ENCODE data around the gene HHATL.
"Not testable (repeated sequence)": the region's sequence is repeated elsewhere in the genome, so short reads cannot be mapped to it uniquely, and the experiment has no call there.

HHATL gene

DNA sequence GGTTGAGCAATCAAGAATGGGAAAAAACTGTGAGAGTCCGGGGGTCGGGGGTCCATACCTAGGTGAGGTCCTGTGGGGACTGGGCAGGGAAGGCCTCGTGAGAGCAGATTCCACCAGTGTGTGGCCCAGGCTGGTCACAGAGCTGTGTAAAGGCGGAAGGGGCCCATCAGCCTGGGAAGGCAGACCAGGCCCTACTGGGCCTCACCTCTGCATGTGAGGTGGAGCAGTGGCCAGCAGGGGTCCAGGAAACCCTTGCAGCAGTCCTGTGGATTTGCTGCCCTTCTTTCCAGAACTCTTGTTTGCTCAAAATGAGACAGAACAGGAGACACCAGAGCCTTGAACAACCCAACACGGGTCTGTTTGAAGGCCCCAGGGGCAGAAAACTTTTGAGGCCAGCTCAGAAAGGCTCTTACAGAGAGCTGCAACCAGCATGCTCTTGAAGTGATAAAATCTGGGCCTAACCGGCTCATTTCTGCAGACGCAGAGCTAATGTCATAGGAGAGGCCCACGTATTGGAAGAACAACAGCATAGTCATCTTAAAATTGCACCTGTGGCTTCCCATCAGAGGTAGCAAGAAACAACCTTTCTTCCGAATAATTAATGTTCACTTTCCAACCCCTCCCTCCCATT, 30.3 kb upstream of the HHATL start:
- DNase-seq (ENCODE audit: insufficient read length) (no peak), FAIRE-seq (no peak)
- TF ChIP-seq POLR2AphosphoS5 (IDR thresholded peaks at IDR 0.05; ENCODE audit: low read depth, low read length), result no peak
- TF ChIP-seq TAF1 (IDR thresholded peaks at IDR 0.05; ENCODE audit: borderline replicate concordance, low read depth, low read length), result no peak
- TF ChIP-seq POLR2A (IDR thresholded peaks at IDR 0.05; ENCODE audit: low read depth, low read length), result no peak

DNA sequence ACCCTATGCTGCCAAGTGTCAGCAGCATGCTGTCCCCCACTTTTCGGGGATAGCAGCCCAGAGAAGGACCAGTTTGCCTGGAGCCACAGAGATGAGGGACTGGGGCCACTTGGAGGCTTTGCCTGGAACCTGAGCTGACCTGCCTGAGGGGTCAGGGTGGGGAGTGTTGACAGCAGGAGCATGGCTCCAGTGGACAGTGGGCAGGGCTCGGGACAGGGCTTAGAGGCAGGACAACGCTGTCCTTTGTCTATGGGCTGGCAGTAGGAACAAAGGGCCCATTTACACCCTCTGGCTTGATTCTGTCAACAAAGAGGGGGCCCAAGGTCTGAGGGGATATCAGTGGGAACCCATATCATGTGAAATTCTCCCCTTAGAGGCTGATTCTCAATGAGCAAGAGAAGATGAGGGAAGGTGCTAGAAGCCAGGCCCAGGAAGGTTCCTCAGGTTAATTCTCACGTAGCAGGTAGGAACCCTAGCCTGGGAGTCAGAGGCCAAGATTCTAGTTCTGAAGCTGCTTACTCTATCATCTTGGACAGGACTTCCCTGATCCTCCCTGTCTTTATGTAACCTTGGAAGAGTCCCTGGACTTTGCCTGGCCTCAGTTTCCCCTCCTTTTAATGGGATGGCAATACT, 29.7 kb upstream of the HHATL start:
- DNase-seq (ENCODE audit: insufficient read length) (no peak), FAIRE-seq (no peak)
- no peak for TF ChIP-seq POLR2AphosphoS5 (IDR thresholded peaks at IDR 0.05; ENCODE audit: low read depth, low read length)
- TF ChIP-seq TAF1 (IDR thresholded peaks at IDR 0.05; ENCODE audit: borderline replicate concordance, low read depth, low read length), result no peak
- TF ChIP-seq POLR2A (IDR thresholded peaks at IDR 0.05; ENCODE audit: low read depth, low read length), result no peak

DNA sequence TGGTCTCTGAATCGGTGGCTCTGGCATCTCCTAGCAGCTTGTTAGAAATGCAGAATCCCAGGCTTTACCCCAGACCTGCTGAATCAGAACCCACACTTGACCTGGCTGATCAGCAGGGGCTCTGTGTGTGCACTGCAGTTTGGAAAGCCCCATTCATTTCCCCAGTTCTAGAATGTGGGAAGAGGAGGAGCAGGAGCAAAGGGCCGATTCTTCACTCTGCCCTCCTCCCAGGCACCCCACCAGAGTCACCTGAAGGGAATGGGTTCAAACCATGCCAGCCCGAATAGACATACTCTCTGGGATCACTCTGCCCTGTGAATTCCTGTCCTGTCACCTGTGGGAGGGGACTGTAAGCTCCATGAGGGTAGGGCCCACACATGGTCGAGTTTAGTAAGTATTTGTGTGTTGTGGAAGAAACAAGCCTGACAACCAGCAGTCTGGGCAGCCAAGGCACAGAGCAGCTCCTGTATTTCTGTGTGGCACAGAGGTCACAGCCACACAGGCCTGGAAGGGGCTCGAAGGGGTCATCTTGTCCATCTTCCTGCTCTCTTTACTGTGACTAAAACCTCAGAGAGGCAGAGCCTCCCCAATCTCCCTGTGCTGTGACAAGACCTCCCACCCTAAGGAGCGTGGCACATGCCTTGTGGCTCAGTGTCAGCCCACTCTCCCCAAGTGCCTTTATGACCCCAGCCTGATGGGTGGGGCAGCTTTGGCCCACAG, 29.0 kb upstream of the HHATL start:
- DNase-seq (ENCODE audit: insufficient read length) (no peak), FAIRE-seq (no peak)
- no peak for TF ChIP-seq POLR2A (IDR thresholded peaks at IDR 0.05; ENCODE audit: low read depth, low read length)
- no peak for TF ChIP-seq POLR2AphosphoS5 (IDR thresholded peaks at IDR 0.05; ENCODE audit: low read depth, low read length)
- no peak for TF ChIP-seq TAF1 (IDR thresholded peaks at IDR 0.05; ENCODE audit: borderline replicate concordance, low read depth, low read length)

DNA sequence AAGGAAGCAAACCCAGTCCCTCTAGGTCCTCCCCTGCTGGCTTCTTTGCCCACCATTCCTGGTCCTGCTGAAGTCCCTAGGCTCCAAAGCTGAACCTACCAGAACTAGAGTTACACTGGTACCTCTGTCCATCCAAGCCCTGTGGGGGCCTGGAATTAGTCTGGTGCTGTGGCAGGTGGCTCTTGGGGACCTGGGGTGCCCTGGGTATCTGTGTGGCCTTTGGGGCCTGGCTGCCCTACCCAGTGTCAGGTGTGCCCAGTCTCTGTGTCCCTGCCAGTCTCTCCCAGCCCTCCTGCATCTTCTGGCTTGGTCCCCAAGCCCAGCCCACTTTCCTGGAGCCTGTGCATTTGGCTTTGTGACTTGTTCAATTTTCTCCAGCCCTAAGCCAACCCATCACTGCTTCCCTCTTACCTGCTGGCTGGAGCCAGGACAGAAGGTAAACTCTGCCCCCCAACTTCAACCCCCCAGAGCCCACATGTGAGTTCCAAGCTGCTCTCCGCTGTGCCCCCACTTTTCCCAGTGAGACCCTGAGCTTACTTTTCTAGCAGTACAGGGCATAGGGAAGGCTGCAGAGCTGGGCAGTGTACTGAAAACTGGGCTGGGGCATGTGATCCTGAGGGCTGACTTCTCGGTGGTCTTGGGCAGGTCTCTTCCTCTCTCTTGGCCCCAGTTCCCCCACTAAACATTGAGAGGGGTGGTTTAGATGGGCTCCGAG, 28.3 kb upstream of the HHATL start:
- no peak for DNase-seq (ENCODE audit: insufficient read length)
- no peak for FAIRE-seq
- TF ChIP-seq POLR2AphosphoS5 (IDR thresholded peaks at IDR 0.05; ENCODE audit: low read depth, low read length) (no peak), TAF1 (IDR thresholded peaks at IDR 0.05; ENCODE audit: borderline replicate concordance, low read depth, low read length) (no peak), POLR2A (IDR thresholded peaks at IDR 0.05; ENCODE audit: low read depth, low read length) (no peak)

DNA sequence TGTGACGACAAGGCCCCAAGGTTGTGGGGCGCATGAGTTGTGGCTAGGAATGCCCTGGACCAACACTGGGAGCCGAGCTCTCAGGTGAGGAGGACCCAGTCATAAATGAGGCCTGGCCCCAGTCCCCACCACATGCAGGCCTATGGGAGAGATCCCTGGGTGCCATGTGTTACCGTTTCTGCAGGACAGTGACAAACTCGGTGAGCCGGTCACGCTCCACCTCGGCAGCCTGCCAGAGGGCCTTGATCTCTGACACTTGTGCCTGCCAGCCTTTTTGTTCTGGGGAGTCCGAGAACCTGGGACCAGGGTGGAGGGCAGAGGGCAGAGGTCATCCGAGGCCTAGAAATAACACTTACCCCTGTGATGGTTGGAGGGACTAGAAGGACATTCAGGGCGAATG, 27.7 kb upstream of the HHATL start:
- no peak for DNase-seq (ENCODE audit: insufficient read length)
- no peak for FAIRE-seq
- no peak for TF ChIP-seq POLR2AphosphoS5 (IDR thresholded peaks at IDR 0.05; ENCODE audit: low read depth, low read length)

DNA sequence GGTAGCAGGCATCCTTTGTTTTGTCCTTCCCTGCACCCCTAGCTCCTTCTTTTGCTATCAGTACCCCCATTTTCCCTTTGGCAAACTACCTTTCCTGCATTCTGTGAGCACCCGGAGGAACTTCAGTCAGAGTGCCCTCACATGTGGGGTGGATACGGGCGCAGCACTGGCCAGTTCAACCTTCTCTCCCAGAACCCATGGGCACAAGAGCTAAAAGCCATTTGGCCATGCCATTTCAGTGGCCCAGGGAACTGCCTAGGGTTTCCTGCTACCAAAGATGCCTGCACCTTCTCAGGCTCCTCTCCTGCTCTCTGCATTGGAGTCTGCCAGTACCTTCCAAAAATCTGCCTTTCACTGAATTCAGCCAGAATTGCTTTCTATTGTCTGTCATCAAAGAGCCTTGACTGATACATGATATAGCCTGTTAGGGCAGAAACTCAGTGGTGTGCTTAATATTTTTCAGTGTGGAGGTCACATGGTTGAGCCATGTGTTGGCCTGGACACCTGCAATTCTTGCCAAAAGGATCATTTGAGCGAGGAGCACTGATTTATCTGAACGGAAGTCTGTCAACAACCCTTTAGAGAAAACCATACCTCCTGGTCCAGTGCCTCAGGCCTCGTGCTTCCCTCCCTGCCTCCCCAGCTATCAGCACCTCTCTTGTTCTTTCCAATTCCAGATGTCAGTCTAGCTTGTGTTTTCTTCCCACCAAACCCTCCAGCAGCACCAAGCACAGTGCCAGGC, 27.0 kb upstream of the HHATL start:
- DNase-seq (ENCODE audit: insufficient read length), result no peak
- FAIRE-seq, result no peak
- TF ChIP-seq TAF1 (IDR thresholded peaks at IDR 0.05; ENCODE audit: borderline replicate concordance, low read depth, low read length) (no peak), POLR2AphosphoS5 (IDR thresholded peaks at IDR 0.05; ENCODE audit: low read depth, low read length) (no peak), POLR2A (IDR thresholded peaks at IDR 0.05; ENCODE audit: low read depth, low read length) (no peak)

DNA sequence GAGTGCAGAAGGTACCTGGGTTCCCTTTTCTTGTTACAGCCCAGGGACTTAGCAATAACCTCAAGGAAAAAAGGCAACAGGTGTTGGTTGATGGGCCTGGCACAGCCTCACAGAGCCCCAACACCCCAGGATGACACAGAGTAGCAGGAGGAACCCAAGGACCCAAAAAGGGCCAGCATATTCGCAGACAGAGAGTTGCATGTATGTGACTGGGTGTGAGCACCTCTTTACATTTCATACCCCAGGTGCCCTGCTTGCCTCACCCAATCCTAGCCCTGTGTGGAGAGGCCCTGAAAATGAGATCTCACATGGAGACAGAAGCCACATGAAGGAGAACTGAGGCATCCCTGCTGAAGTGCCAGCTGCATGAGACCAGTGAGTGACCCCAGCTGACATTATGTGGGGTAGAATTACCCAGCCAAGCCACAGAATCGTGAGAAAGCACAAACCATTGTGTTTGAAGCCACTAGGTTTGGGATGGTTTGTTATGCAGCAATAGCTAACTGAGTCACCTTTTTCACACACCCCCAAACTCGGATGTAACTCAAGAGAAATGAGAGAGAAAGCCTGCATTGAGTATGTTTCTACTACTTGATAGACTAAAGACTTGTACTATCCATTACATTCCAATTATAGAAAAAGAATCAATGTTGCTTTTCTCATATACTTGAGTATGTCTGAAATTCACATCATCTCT, 26.2 kb upstream of the HHATL start:
- DNase-seq (ENCODE audit: insufficient read length) (no peak), FAIRE-seq (no peak)
- TF ChIP-seq POLR2A (IDR thresholded peaks at IDR 0.05; ENCODE audit: low read depth, low read length), result no peak
- TF ChIP-seq TAF1 (IDR thresholded peaks at IDR 0.05; ENCODE audit: borderline replicate concordance, low read depth, low read length), result no peak

DNA sequence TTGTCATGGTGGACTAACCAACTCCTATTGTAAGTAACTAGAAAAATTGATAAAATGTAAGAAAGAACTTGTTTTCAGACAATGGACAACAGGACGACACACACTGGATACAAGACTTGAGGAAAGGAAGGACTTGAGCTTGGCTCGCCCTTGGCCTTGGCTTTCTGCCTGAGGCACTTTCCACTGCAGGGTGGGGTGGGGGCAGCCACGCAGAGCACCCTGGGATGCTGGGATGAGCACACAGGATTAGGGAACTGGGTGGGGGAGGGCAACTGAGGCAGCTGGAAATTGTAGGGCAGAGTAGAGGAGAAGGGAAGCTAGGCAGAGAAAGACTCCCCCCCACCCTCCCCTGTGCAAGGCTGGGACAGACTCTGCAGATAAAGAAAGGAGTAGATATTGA, 25.5 kb upstream of the HHATL start:
- FAIRE-seq (no peak), DNase-seq (ENCODE audit: insufficient read length) (no peak)
- TF ChIP-seq POLR2A (IDR thresholded peaks at IDR 0.05; ENCODE audit: low read depth, low read length), result no peak
- TF ChIP-seq POLR2AphosphoS5 (IDR thresholded peaks at IDR 0.05; ENCODE audit: low read depth, low read length), result no peak
- no peak for TF ChIP-seq TAF1 (IDR thresholded peaks at IDR 0.05; ENCODE audit: borderline replicate concordance, low read depth, low read length)

DNA sequence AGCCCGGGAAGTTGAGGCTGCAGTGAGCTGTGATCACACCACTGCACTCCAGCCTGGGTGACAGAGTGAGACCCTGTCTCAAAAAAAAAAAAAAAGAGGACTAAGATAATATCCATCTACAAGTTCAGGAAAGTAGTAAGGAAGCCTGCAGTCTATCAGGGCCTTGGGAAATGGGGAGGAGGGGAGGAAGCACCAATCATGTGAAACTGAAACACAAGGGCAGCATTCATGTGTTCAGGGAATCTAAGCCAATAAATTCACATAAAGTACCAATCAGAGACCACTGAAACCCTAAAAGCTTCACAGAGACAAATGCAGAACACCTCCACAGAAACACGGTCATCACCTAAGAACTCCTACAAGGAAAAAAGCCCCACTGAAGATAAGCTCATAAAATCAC, 22.9 kb upstream of the HHATL start:
- TF ChIP-seq POLR2AphosphoS5 (IDR thresholded peaks at IDR 0.05; ENCODE audit: low read depth, low read length), result no peak
- no peak for TF ChIP-seq TAF1 (IDR thresholded peaks at IDR 0.05; ENCODE audit: borderline replicate concordance, low read depth, low read length)
- no peak for TF ChIP-seq POLR2A (IDR thresholded peaks at IDR 0.05; ENCODE audit: low read depth, low read length)
- FAIRE-seq (no peak), DNase-seq (ENCODE audit: insufficient read length) (no peak)

DNA sequence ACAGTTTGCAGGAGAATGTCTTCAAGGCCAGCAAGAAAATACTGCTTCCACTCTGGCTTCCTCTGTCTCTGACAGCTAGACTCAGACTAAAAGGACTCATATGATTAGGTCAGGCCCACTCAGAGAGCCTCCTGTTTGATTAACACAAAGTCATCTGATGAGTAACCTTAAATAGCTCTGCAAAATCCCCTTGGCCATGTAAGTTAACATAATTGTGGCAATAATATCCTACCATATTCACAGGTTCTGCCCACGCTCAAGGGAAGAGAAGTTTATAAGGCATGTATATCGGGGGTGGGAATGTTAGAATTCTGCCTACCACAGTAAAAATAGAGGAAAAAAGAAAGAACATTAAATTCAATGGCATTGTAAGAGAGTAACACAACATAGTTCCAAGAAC, 20.6 kb upstream of the HHATL start:
- FAIRE-seq, result no peak
- TF ChIP-seq POLR2A (IDR thresholded peaks at IDR 0.05; ENCODE audit: low read depth, low read length) (no peak), TAF1 (IDR thresholded peaks at IDR 0.05; ENCODE audit: borderline replicate concordance, low read depth, low read length) (no peak), POLR2AphosphoS5 (IDR thresholded peaks at IDR 0.05; ENCODE audit: low read depth, low read length) (no peak)

DNA sequence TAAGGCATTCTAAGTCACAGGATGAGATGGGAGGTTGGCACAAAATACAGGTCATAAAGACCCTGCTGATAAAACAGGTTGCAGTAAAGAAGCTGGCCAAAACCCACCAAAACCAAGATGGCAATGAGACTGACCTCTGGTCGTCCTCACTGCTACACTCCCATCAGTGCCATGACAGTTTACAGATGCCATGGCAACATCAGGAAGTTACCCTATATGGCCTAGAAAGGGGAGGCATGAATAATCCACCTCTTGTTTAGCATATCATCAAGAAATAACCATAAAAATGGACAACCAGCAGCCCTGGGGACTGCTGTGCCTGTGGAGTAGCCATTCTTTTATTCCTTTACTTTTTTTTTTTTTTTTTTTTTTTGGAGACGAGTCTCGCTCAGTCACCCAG, 19.8 kb upstream of the HHATL start:
- DNase-seq (ENCODE audit: insufficient read length); FAIRE-seq: not testable (repeated sequence)

More for the DNA sequence above, 20.6 kb upstream of the HHATL start:
- no peak for DNase-seq (ENCODE audit: insufficient read length)
